Activated CD4-positive, alpha-beta T cell treated with anti-CD3 and anti-CD28 coated beads, Interleukin-2, amount 10 ng/mL, durations not matched to agents 7 days and 5 days (primary cell): ENCODE data around the gene RILPL1. TPM values are rescaled to one million over a fixed set of nuclear protein-coding genes. Genes with fewer than 3 reads are reported as not detected.
A peak's percentile ranks its signal among the peaks of the same experiment; 100 is the strongest.
"Not testable (repeated sequence)": the region's sequence is repeated elsewhere in the genome, so short reads cannot be mapped to it uniquely, and the experiment has no call there.

Experiments used
- CTCF ChIA-PET: fragments of 350-600 bp; sonication (Branson Sonifier 250); formaldehyde crosslinking; loops from one replicate; lab custom pipeline; 2021; ENCODE audit warnings: antibody characterized with exemption; lab: Charles Lee
- POLR2A ChIA-PET: fragments of 350-600 bp; sonication (Branson Sonifier 250); formaldehyde crosslinking; loops from one replicate; lab custom pipeline; 2021; ENCODE audit warnings: antibody characterized with exemption; lab: Charles Lee
- DNase-seq: peaks from one replicate; pipeline ENCODE4 v3.0.0-alpha.2; 2020
- H3K27ac Mint-ChIP-seq: one replicate; pipeline ENCODE4 v1.8.0; 2021; ENCODE audit warnings: mild to moderate bottlenecking, moderate library complexity, mixed read lengths
- H3K27me3 Mint-ChIP-seq: one replicate; pipeline ENCODE4 v1.8.0; 2021; ENCODE audit warnings: mixed read lengths
- H3K36me3 Mint-ChIP-seq: one replicate; pipeline ENCODE4 v1.8.0; 2021; ENCODE audit warnings: low read depth, mixed read lengths
- H3K4me1 Mint-ChIP-seq: one replicate; pipeline ENCODE4 v1.8.0; 2021; ENCODE audit warnings: mixed read lengths
- H3K4me3 Mint-ChIP-seq: one replicate; pipeline ENCODE4 v1.8.0; 2021; ENCODE audit warnings: mild to moderate bottlenecking, moderate library complexity, mixed read lengths
- H3K9me3 Mint-ChIP-seq: one replicate; pipeline ENCODE4 v1.8.0; 2021; ENCODE audit warnings: mixed read lengths
- total RNA-seq, 2 experiments: library from RNA; stranded (reverse); gene quantifications; one replicate each; pipeline ENCODE4 v1.2.3, GENCODE V29; 2021

The RILPL1 gene
- total RNA-seq, 2 experiments from 2014 or later, result 0.79 to 0.89 TPM

GRCh38 chr12:123506059-123506842 is 27.3 kb downstream of the RILPL1 start:
- peaks cover 3% of the 10 kb centered on the region for H3K4me1 Mint-ChIP-seq
- CTCF ChIA-PET, result interaction anchor here (1.5 kb wide), 1 partner anchor 21 kb away, joined by 3 read pairs; no protein-coding TSS in a partner anchor
- DNase-seq, result no peak
- H3K36me3 Mint-ChIP-seq, result no peaks in the 10 kb centered on the region
- no peaks in the 10 kb centered on the region for H3K9me3 Mint-ChIP-seq
- POLR2A ChIA-PET, result interaction anchor here (0.8 kb wide), 1 partner anchor 274 kb away, joined by 3 read pairs; no protein-coding TSS in a partner anchor
- H3K27ac Mint-ChIP-seq, result no peak overlapping the region
- H3K27me3 Mint-ChIP-seq, result no peaks in the 10 kb centered on the region
- no peak overlapping the region for H3K4me3 Mint-ChIP-seq

- H3K9me3 Mint-ChIP-seq, result no peaks in the 10 kb centered on the region
- no peaks in the 10 kb centered on the region for H3K36me3 Mint-ChIP-seq
- no peaks in the 10 kb centered on the region for H3K4me1 Mint-ChIP-seq
- POLR2A ChIA-PET, result no interaction called here
- H3K27ac Mint-ChIP-seq, result no peak overlapping the region
- CTCF ChIA-PET, result interaction anchor here (0.7 kb wide), 1 partner anchor 13 kb away, joined by 3 read pairs; no protein-coding TSS in a partner anchor
- no peak for DNase-seq
- no peak overlapping the region for H3K4me3 Mint-ChIP-seq
- no peaks in the 10 kb centered on the region for H3K27me3 Mint-ChIP-seq
Measured at GRCh38 chr12:123502163-123502704, 31.3 kb downstream of the RILPL1 start.

GRCh38 chr12:123499332-123499731 is 34.2 kb downstream of the RILPL1 start:
- POLR2A ChIA-PET, result no interaction called here
- Mint-ChIP-seq H3K27ac (no peak overlapping the region), H3K9me3 (no peaks in the 10 kb centered on the region), H3K4me3 (no peak overlapping the region), H3K27me3 (no peaks in the 10 kb centered on the region), H3K4me1 (no peaks in the 10 kb centered on the region), H3K36me3 (no peaks in the 10 kb centered on the region)
- DNase-seq, result no peak
- CTCF ChIA-PET, result no interaction called here

GRCh38 chr12:123498126-123498825 is 35.2 kb downstream of the RILPL1 start:
- H3K27ac Mint-ChIP-seq, result no peak overlapping the region
- ChIA-PET CTCF (interaction anchor here (0.6 to 1.0 kb wide), 4 partner anchors 9 to 467 kb away, joined by 3 to 5 read pairs (median 4); no protein-coding TSS in a partner anchor), POLR2A (no interaction called here)
- DNase-seq, result no peak
- no peaks in the 10 kb centered on the region for H3K27me3 Mint-ChIP-seq
- no peaks in the 10 kb centered on the region for H3K4me1 Mint-ChIP-seq
- no peaks in the 10 kb centered on the region for H3K36me3 Mint-ChIP-seq
- no peaks in the 10 kb centered on the region for H3K9me3 Mint-ChIP-seq
- no peak overlapping the region for H3K4me3 Mint-ChIP-seq

- Mint-ChIP-seq H3K4me3 (no peak overlapping the region), H3K9me3 (no peaks in the 10 kb centered on the region), H3K4me1 (no peaks in the 10 kb centered on the region), H3K27ac (no peak overlapping the region), H3K36me3 (no peaks in the 10 kb centered on the region), H3K27me3 (no peaks in the 10 kb centered on the region)
- CTCF ChIA-PET, result interaction anchor here (1.0 to 1.4 kb wide), 3 partner anchors 9 to 131 kb away, joined by 3 to 5 read pairs (median 3); no protein-coding TSS in a partner anchor
- no peak for DNase-seq
- POLR2A ChIA-PET, result no interaction called here
Measured at GRCh38 chr12:123497065-123497464, 36.5 kb downstream of the RILPL1 start.

GRCh38 chr12:123494124-123494851 is 39.2 kb downstream of the RILPL1 start:
- POLR2A ChIA-PET, result no interaction called here
- H3K27me3 Mint-ChIP-seq, result no peaks in the 10 kb centered on the region
- CTCF ChIA-PET, result interaction anchor here (0.7 to 2.4 kb wide), 3 partner anchors 10 to 19 kb away, joined by 3 to 8 read pairs (median 3); no protein-coding TSS in a partner anchor
- H3K27ac Mint-ChIP-seq, result peak overlapping the region; percentile 16
- DNase-seq, result no peak
- no peaks in the 10 kb centered on the region for H3K4me1 Mint-ChIP-seq
- no peaks in the 10 kb centered on the region for H3K9me3 Mint-ChIP-seq
- H3K36me3 Mint-ChIP-seq, result no peaks in the 10 kb centered on the region
- no peak overlapping the region for H3K4me3 Mint-ChIP-seq

GRCh38 chr12:123492339-123493039 is 41.0 kb downstream of the RILPL1 start:
- H3K4me1 Mint-ChIP-seq, POLR2A ChIA-PET: not testable (repeated sequence)

GRCh38 chr12:123491481-123491880 is 42.0 kb downstream of the RILPL1 start:
- ChIA-PET POLR2A (no interaction called here), CTCF (no interaction called here)
- Mint-ChIP-seq H3K9me3 (no peaks in the 10 kb centered on the region), H3K4me3 (no peak overlapping the region), H3K27me3 (no peaks in the 10 kb centered on the region), H3K36me3 (no peaks in the 10 kb centered on the region), H3K27ac (no peak overlapping the region), H3K4me1 (no peaks in the 10 kb centered on the region)
- no peak for DNase-seq

More at GRCh38 chr12:123492339-123493039, 41.0 kb downstream of the RILPL1 start:
- CTCF ChIA-PET, H3K4me3 Mint-ChIP-seq, H3K27ac Mint-ChIP-seq, H3K9me3 Mint-ChIP-seq, DNase-seq, H3K36me3 Mint-ChIP-seq, H3K27me3 Mint-ChIP-seq: not testable (repeated sequence)

GRCh38 chr12:123491056-123491455 is 42.5 kb downstream of the RILPL1 start:
- no peaks in the 10 kb centered on the region for H3K36me3 Mint-ChIP-seq
- ChIA-PET CTCF (no interaction called here), POLR2A (no interaction called here)
- H3K27ac Mint-ChIP-seq, result no peak overlapping the region
- no peak overlapping the region for H3K4me3 Mint-ChIP-seq
- H3K27me3 Mint-ChIP-seq, result no peaks in the 10 kb centered on the region
- H3K9me3 Mint-ChIP-seq, result no peaks in the 10 kb centered on the region
- H3K4me1 Mint-ChIP-seq, result no peaks in the 10 kb centered on the region
- no peak for DNase-seq

GRCh38 chr12:123490089-123490488 is 43.4 kb downstream of the RILPL1 start:
- H3K27me3 Mint-ChIP-seq, result no peaks in the 10 kb centered on the region
- H3K4me3 Mint-ChIP-seq, result no peak overlapping the region
- H3K27ac Mint-ChIP-seq, result no peak overlapping the region
- POLR2A ChIA-PET, result no interaction called here
- no peaks in the 10 kb centered on the region for H3K36me3 Mint-ChIP-seq
- H3K4me1 Mint-ChIP-seq, result no peaks in the 10 kb centered on the region
- H3K9me3 Mint-ChIP-seq, result no peaks in the 10 kb centered on the region
- CTCF ChIA-PET, result interaction anchor here (1.8 kb wide), 1 partner anchor 8 kb away, joined by 3 read pairs; no protein-coding TSS in a partner anchor
- no peak for DNase-seq

GRCh38 chr12:123489580-123489979 is 43.9 kb downstream of the RILPL1 start:
- no peak for DNase-seq
- Mint-ChIP-seq H3K27ac (no peak overlapping the region), H3K9me3 (no peaks in the 10 kb centered on the region), H3K4me1 (peaks cover 5% of the 10 kb centered on the region), H3K27me3 (no peaks in the 10 kb centered on the region), H3K36me3 (no peaks in the 10 kb centered on the region), H3K4me3 (no peak overlapping the region)
- ChIA-PET CTCF (interaction anchor here (1.8 kb wide), 1 partner anchor 9 kb away, joined by 3 read pairs; no protein-coding TSS in a partner anchor), POLR2A (no interaction called here)
